Mucosa of descending colon (tissue), 3 donors: Measurements from ENCODE around the gene SDCCAG8. TPM values are rescaled to one million over a fixed set of nuclear protein-coding genes. Genes with fewer than 3 reads are reported as not detected.

Experiments
- ATAC-seq: fragments of 200-7000 bp; cut with Tn5 transposase; one replicate; pipeline ENCODE4 v1.9.1; 2020; ENCODE audit warnings: mild to moderate bottlenecking, moderate library complexity
- DNase-seq, 3 donors: peaks; one replicate each; pipeline ENCODE4 v3.0.0-alpha.2; 2020
- H3K36me3 ChIP-seq: fragments of 200-600 bp; one replicate; pipeline ENCODE4 v1.8.0; 2021; ENCODE audit warnings: low read depth, mild to moderate bottlenecking
- H3K4me1 ChIP-seq: fragments of 200-600 bp; one replicate; pipeline ENCODE4 v1.8.0; 2021; ENCODE audit warnings: low read depth, mild to moderate bottlenecking
- H3K4me3 ChIP-seq: fragments of 200-600 bp; one replicate; pipeline ENCODE4 v1.8.0; 2021; ENCODE audit warnings: mild to moderate bottlenecking
- H3K9me3 ChIP-seq: fragments of 200-600 bp; one replicate; pipeline ENCODE4 v1.8.0; 2021; ENCODE audit warnings: mild to moderate bottlenecking
- intact Hi-C, 2 donors: fragments of 100-400 bp; cut with DNase I in 1 of 2; cut with micrococcal nuclease in 1 of 2; formaldehyde crosslinking; loops; one replicate each; pipeline versions ENCODE4 v1.11.0 to v1.11.1; 2022; cut with DNase I, micrococcal nuclease
- total RNA-seq, 3 donors: library from RNA; stranded (reverse); fragmentation: NEBNext Ultra II Directional in 2 of 3; extraction: Animal tissue kit (Norgen Biotek cat#: 25700) in 2 of 3; gene quantifications; one replicate each; pipeline versions ENCODE4 v1.2.1 to v1.2.4, GENCODE V29; 2021 to 2023
- TF ChIP-seq, protein P1 (sequence below): fragments of 200-600 bp; IDR thresholded peaks from one replicate; pipeline ENCODE4 v1.8.0; 2022; ENCODE audit warnings: antibody characterized with exemption, mild to moderate bottlenecking
- donor health status: DM: no; HTN: no; CAD: no; lungs with moderate emphysema.
- donor health status: DM: no; HTN: no; CAD: no.
- donor health status: DM: no; HTN: yes; CAD: no.

SDCCAG8 gene
- total RNA-seq, 3 donors from 2014 or later, result 22.1 to 37.5 (median 34.1) TPM

DNA sequence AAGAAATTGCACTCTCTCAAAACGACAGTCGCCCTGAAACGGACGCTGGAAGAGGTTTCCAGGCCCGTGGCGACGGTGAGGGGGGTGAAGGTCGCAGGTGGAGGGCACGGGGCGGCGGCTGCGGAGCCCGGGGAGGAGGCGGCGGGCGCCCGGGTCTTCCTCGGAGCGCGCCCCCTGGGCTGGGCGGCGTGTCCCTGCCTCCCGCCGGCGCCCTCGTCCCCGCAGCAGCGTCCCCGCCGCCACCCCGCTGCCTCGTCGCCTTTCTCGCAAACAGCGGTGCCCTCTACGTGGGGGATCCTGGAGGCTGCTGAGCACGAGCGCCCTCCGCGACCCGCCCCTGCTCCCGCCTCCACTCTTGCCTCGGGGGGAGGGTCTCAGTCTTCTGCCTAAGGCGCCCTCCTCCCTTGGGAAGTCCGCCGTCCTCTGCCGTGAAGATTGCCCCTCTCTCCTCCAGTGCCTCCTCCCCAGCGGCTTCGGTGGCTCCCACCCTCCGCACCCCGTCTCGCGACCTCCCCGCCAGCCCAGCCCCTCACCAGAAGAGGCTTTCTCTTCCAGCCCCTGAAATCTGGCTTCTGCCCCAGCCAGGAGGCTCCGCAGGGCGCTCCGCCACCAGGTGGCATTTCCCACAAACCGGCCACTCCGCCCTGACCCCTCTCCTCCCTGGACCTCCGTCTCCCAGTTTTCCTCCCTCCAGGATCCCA lies 227.4 kb downstream of the SDCCAG8 start:
- no peaks in the 10 kb centered on the region for H3K36me3 ChIP-seq
- TF ChIP-seq, protein P1, sequence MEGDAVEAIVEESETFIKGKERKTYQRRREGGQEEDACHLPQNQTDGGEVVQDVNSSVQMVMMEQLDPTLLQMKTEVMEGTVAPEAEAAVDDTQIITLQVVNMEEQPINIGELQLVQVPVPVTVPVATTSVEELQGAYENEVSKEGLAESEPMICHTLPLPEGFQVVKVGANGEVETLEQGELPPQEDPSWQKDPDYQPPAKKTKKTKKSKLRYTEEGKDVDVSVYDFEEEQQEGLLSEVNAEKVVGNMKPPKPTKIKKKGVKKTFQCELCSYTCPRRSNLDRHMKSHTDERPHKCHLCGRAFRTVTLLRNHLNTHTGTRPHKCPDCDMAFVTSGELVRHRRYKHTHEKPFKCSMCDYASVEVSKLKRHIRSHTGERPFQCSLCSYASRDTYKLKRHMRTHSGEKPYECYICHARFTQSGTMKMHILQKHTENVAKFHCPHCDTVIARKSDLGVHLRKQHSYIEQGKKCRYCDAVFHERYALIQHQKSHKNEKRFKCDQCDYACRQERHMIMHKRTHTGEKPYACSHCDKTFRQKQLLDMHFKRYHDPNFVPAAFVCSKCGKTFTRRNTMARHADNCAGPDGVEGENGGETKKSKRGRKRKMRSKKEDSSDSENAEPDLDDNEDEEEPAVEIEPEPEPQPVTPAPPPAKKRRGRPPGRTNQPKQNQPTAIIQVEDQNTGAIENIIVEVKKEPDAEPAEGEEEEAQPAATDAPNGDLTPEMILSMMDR, result no peak
- no peak for DNase-seq
- ATAC-seq, result peak; percentile 13
- no peaks in the 10 kb centered on the region for H3K4me1 ChIP-seq
- no peaks in the 10 kb centered on the region for H3K9me3 ChIP-seq
- intact Hi-C loops, result no loop called here
- H3K4me3 ChIP-seq, result no peak overlapping the region

DNA sequence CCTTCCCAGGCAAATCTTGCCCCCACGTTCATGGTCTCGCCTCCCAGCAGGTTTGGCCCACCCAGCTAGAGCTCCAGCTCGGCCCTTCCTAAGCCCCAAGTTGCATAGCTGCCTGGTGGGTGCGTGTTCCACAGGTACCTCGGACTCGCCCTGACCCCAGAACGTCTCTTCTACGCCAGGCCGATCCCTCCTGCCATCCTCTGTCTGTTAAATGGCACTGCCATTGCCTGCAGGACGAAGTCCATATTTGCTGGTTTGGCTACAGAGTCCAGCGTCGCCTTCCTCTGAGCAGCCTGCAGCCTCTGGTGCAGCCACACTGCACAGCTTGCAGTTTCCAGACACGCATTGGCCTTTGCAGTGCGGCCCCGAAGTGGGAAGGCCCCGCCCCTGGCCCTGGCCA lies 228.1 kb downstream of the SDCCAG8 start:
- Histone ChIP-seq H3K36me3 (no peaks in the 10 kb centered on the region), H3K9me3 (no peaks in the 10 kb centered on the region), H3K4me1 (no peaks in the 10 kb centered on the region), H3K4me3 (no peak overlapping the region)
- DNase-seq, result no peak
- TF ChIP-seq, protein P1, result no peak
- intact Hi-C loops, result no loop called here
- ATAC-seq, result no peak

DNA sequence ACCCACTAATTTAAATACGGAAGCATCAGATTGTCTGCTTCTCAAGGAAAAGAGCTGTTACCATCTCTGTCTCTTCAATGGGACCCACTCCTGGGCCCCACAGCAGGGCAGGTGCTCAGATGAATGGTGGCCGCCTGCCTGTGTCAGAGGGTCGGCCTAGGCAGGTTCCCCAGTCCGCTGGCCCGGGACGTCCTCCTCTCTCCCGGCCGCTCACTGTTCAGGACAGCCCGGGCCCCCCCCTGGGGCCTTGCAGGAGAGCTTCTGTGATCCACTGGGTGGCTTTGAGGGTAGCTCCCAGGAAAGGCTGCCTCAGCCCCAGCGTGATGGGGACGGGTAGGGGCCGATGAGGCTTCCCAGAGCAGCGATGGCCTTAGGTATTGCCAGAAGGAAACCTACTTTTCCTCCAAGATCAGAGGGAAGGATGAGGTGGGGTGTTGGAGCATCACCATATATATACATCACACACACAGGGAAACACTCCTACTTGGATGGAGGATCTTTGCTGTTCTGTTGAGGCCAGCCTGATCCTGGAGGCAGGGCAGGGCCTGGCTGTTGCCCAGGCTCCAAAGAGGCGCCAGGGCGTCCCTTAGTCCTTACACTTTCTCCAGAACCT lies 231.3 kb downstream of the SDCCAG8 start:
- TF ChIP-seq, protein P1, result no peak
- Histone ChIP-seq H3K36me3 (no peaks in the 10 kb centered on the region), H3K4me1 (no peaks in the 10 kb centered on the region), H3K9me3 (no peaks in the 10 kb centered on the region), H3K4me3 (no peak overlapping the region)
- intact Hi-C loops, result no loop called here
- ATAC-seq, result no peak
- no peak for DNase-seq

DNA sequence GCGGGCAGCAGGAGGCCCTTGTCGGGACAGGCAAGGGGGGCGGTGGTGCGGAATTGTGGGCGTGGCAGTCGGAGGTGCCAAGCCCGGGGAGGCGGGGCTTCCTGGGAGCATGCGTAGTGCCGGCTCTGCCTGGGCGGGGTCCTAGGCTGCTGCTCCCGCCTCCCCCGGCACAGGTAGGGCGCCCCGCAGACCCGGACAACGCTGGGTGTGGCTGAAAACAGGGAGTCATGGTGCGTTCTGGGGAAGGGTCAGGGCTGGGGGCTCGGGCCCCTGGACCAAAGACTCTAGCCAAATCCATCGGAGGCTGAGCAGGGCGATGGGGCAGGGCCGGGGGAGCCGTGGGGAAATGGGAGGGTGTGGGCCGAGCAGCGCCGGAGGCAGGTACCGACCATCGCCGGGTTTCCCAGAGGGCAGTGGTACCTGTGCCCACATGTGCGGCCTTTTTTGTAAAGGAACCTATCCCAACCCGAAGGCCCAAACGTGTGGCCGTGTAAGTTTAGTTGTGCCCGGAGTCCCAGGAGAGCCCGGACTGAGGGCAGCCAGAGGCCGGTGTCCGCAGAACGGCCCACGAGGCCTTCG lies 231.9 kb downstream of the SDCCAG8 start:
- peak in 2 of 3 donors; percentile 56 to 66 for DNase-seq

DNA sequence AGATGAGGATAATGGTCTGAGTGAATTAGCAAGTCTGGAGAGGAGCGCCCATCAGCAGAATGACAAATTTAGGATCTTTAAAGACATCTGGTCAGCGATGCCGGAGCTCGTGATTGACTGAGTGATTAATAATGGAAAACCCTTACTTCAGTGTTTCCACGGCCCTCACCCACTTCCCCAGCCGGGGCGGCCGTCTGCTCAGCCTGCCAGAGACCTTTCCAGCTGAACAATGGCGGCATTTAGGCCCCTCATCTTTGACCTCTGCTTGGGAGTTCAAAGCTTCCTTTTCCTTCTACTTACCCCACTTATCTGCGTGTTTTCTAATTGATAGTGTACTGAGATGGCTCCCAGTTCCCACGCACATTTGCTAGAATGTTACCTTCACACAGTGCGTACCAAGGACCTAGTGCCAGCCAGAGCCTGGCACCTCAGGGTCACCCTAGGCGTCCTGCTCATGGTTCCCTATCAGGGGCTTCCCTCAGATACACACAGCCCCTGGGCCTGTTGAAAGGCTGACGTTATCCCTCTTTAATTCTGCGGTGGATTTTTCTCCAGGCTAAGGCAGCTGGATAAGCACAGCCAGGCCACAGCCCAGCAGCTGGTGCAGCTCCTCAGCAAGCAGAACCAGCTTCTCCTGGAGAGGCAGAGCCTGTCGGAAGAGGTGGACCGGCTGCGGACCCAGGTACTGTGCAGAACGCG lies 232.8 kb downstream of the SDCCAG8 start:
- intact Hi-C loops, result no loop called here
- no peaks in the 10 kb centered on the region for H3K36me3 ChIP-seq
- no peak overlapping the region for H3K4me3 ChIP-seq
- DNase-seq, result no peak
- TF ChIP-seq, protein P1, result no peak
- no peak for ATAC-seq
- no peaks in the 10 kb centered on the region for H3K4me1 ChIP-seq
- H3K9me3 ChIP-seq, result no peaks in the 10 kb centered on the region

More for the DNA sequence above, 231.9 kb downstream of the SDCCAG8 start:
- intact Hi-C loops, result no loop called here
- H3K9me3 ChIP-seq, result no peaks in the 10 kb centered on the region
- H3K4me3 ChIP-seq, result no peak overlapping the region
- TF ChIP-seq, protein P1, result no peak
- no peaks in the 10 kb centered on the region for H3K36me3 ChIP-seq
- no peaks in the 10 kb centered on the region for H3K4me1 ChIP-seq
- ATAC-seq, result no peak
